ENCODE results near the gene PDGFD.
A peak's percentile ranks its signal among the peaks of the same experiment; 100 is the strongest.

PDGFD gene

DNA sequence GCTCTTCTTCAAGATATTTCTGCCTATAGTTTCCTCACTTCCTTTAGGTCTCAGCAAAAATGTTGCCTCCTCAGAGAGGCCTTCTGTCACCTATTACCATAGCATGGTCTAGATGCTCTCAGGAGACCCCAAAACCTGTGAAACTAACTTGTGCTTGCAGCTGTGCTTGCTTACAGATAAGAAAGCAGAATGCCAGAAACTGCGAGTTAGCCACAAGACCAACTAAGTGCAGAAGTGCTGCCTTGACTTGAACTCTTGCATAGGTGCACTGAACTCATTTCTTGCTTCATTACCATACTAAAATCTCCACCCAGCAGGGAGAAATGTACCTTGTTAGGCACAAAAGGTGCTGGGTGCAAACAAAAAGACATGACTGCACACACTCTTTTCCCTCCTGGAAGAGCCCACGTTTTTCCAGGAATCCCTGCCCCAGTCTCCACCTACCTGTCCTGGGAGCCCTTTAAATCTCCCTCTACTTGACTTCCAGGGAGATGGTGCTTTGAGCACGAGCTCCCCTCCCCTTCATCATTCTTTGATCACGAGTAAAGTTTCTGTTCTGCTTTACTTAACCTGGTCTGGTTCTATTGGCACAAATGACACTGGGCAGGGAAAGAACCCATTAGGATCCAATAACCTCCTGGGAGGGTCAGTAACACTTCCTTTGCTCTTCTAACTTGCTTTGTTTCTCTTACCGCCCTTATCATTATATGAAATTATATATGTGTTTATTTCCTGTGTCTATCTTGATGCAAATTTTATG is 265.2 kb downstream of the PDGFD start:
- Histone ChIP-seq H3K27ac (no peak overlapping the region), H3K9me3 (ENCODE audit: low read depth, low read length) (no peaks in the 10 kb centered on the region), H3K4me3 (no peak overlapping the region), H3K9ac (ENCODE audit: insufficient read length) (no peak overlapping the region), H3K36me3 (ENCODE audit: insufficient read depth, low read length) (no peaks in the 10 kb centered on the region)
- TF ChIP-seq FOXP2 (optimal IDR thresholded peaks at IDR 0.05; ENCODE audit: control extremely low read depth, extremely low read length, insufficient read depth), result no peak
- no peak for TF ChIP-seq EZH2 (IDR thresholded peaks at IDR 0.05)
- TF ChIP-seq POLR2AphosphoS5 (IDR thresholded peaks at IDR 0.05; ENCODE audit: borderline replicate concordance, low read depth, low read length), result no peak
- no peak for DNase-seq (ENCODE audit: low read depth, low spot score)

DNA sequence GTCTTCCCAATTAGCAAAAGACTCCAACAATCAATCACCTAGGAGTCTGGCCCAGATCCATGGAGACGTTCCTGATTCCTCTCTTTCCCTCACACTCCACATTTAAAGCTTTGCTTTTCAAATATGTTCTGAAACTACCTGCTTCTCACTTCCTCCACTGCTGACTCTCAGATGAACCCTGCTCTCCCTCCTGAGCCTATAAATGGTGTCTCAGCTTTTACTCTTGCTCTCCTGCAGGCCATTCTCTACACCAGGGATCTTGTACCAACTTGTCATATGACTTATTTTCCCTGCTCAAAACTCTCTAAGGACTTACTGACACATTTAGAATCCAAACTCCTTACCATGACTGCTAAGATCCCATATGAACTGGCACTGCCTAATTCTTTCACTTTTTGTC is 265.9 kb downstream of the PDGFD start:
- TF ChIP-seq EZH2 (IDR thresholded peaks at IDR 0.05), result no peak
- TF ChIP-seq FOXP2 (optimal IDR thresholded peaks at IDR 0.05; ENCODE audit: control extremely low read depth, extremely low read length, insufficient read depth), result no peak
- no peak for TF ChIP-seq POLR2AphosphoS5 (IDR thresholded peaks at IDR 0.05; ENCODE audit: borderline replicate concordance, low read depth, low read length)
- Histone ChIP-seq H3K9me3 (ENCODE audit: low read depth, low read length) (no peaks in the 10 kb centered on the region), H3K9ac (ENCODE audit: insufficient read length) (no peak overlapping the region), H3K36me3 (ENCODE audit: insufficient read depth, low read length) (no peaks in the 10 kb centered on the region), H3K27ac (peak overlapping the region; percentile 95), H3K4me3 (peak overlapping the region; percentile 57; the same call in 1 of the 2 replicates)
- DNase-seq (ENCODE audit: low read depth, low spot score), result no peak

DNA sequence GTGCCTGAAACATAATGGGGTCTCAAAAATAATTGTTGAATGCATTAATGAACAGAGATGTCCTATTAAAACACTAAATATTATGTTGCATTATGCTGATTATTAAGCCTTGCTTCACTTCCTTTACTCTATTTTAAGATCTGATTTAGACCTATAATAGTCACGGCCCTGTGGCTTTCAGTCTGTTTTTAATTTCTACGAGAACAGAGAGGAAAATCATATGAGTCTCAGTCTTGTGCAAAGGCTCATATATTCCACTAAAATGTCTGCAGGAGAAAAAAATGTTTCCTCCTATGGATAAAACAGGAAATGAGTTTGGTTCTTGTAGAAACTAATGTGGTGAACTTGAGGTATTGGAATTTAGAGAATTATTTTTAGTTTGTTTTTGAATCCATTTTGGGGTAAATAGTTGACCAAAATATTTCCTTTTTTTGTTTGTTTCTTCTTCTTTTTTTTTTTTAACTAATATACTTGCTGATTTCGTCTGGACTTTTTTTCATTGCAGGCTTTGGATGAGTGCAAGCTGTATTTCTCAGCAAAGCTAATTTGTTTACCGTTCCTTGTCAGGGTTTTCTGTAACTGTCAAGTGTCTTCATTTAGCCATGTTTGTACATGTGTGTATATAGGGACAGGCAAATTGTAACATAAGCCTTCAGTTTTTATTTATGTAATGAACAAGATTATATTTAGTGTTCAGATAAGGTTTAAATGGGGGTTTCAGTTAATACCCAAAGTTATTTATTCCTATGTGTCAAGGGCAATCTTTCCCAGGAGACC is 266.6 kb downstream of the PDGFD start:
- Histone ChIP-seq H3K9me3 (ENCODE audit: low read depth, low read length) (no peaks in the 10 kb centered on the region), H3K27ac (peak overlapping the region; percentile 95), H3K36me3 (ENCODE audit: insufficient read depth, low read length) (no peaks in the 10 kb centered on the region), H3K4me3 (peak overlapping the region; percentile 57), H3K9ac (ENCODE audit: insufficient read length) (peak overlapping the region; percentile 43)
- peak; percentile 85 for DNase-seq (ENCODE audit: low read depth, low spot score)
- TF ChIP-seq FOXP2 (optimal IDR thresholded peaks at IDR 0.05; ENCODE audit: control extremely low read depth, extremely low read length, insufficient read depth), result no peak
- TF ChIP-seq EZH2 (IDR thresholded peaks at IDR 0.05), result no peak
- TF ChIP-seq POLR2AphosphoS5 (IDR thresholded peaks at IDR 0.05; ENCODE audit: borderline replicate concordance, low read depth, low read length), result peak; percentile 24; the same call in 1 of the 2 replicates

DNA sequence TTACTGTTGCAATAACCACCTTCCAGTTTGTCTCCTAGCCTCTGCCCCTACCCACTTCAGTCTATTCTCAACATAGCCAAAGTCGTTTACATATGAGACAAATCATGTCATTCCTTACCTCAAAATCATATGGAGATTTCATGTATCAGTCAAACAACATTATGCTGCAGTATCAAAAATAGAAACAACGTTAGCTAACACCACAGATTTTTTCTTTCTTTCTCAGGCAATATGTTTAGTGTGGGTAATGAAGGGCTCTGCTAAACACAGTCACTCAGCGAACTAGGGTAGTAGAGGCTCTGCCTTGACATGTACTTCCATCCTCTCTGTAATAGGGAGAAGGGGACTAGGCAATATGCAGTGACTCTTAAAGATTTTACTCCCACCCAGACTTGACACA is 268.8 kb downstream of the PDGFD start:
- no peak overlapping the region for H3K27ac ChIP-seq
- no peak overlapping the region for H3K9ac ChIP-seq (ENCODE audit: insufficient read length)
- no peak overlapping the region for H3K4me3 ChIP-seq
- TF ChIP-seq EZH2 (IDR thresholded peaks at IDR 0.05) (no peak), FOXP2 (optimal IDR thresholded peaks at IDR 0.05; ENCODE audit: control extremely low read depth, extremely low read length, insufficient read depth) (no peak), POLR2AphosphoS5 (IDR thresholded peaks at IDR 0.05; ENCODE audit: borderline replicate concordance, low read depth, low read length) (no peak)
- no peak for DNase-seq (ENCODE audit: low read depth, low spot score)
- no peaks in the 10 kb centered on the region for H3K9me3 ChIP-seq (ENCODE audit: low read depth, low read length)
- H3K36me3 ChIP-seq (ENCODE audit: insufficient read depth, low read length), result no peaks in the 10 kb centered on the region

DNA sequence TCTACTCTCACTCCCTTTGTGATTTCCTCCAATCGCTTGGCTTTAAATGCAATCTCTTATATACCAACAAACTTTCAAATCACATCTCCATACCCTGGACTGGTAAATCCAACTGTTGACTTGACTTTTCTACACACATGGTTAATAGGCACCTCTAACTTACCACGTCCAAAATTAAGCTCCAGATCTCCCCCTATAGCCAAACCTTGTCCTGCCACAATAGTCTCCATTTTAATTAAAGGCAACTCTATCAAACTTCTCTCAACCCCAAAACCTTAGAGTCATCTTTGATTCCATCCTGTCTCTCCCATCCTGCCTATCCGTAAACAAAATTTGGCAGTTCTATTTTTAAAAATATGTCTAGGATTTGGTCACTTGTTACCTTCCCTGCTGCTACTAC is 269.3 kb downstream of the PDGFD start:
- Histone ChIP-seq H3K36me3 (ENCODE audit: insufficient read depth, low read length) (no peaks in the 10 kb centered on the region), H3K9ac (ENCODE audit: insufficient read length) (no peak overlapping the region), H3K4me3 (no peak overlapping the region), H3K9me3 (ENCODE audit: low read depth, low read length) (no peaks in the 10 kb centered on the region), H3K27ac (no peak overlapping the region)
- TF ChIP-seq FOXP2 (optimal IDR thresholded peaks at IDR 0.05; ENCODE audit: control extremely low read depth, extremely low read length, insufficient read depth) (no peak), EZH2 (IDR thresholded peaks at IDR 0.05) (no peak), POLR2AphosphoS5 (IDR thresholded peaks at IDR 0.05; ENCODE audit: borderline replicate concordance, low read depth, low read length) (no peak)
- DNase-seq (ENCODE audit: low read depth, low spot score), result no peak

DNA sequence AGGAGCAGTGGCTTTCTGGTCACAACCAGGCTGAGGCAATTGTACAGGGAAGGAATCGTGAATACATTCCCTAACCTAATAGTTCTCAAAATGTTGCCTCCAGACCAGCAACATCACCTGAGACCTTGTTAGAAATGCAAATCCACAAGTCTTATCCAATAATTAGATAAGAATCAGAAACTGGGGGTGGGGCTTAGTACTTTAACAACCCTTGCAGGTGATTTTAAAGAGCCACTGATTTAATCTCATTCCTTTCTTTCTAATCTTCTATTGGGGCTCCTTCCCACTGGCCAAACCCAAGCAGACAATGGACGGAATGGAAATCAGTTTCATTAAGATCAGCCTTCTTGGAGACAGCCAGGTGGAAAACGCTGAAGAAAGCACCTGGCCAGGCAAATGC is 269.9 kb downstream of the PDGFD start:
- no peak overlapping the region for H3K4me3 ChIP-seq
- no peaks in the 10 kb centered on the region for H3K36me3 ChIP-seq (ENCODE audit: insufficient read depth, low read length)
- H3K9ac ChIP-seq (ENCODE audit: insufficient read length), result no peak overlapping the region
- H3K9me3 ChIP-seq (ENCODE audit: low read depth, low read length), result no peaks in the 10 kb centered on the region
- no peak for TF ChIP-seq POLR2AphosphoS5 (IDR thresholded peaks at IDR 0.05; ENCODE audit: borderline replicate concordance, low read depth, low read length)
- no peak for TF ChIP-seq FOXP2 (optimal IDR thresholded peaks at IDR 0.05; ENCODE audit: control extremely low read depth, extremely low read length, insufficient read depth)
- TF ChIP-seq EZH2 (IDR thresholded peaks at IDR 0.05), result no peak
- DNase-seq (ENCODE audit: low read depth, low spot score), result no peak
- no peak overlapping the region for H3K27ac ChIP-seq

DNA sequence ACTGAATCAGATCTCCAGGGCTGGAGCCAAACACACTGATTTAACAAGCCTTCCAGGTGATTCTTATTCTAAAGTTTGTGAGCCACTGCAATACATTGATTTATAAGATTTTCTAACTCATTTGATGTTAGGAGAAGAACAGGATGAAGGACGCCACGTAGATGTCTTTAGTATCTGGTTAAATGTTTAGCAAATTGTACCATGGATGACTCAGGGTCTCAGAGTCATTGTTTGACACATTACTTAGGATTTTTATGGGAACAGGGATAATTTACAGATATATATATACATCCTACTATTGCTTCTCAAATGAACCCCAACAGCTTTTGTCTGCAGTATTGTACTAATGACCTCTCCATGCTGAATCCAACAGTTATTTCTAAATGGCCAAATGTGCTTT is 270.6 kb downstream of the PDGFD start:
- Histone ChIP-seq H3K9ac (ENCODE audit: insufficient read length) (no peak overlapping the region), H3K36me3 (ENCODE audit: insufficient read depth, low read length) (no peaks in the 10 kb centered on the region), H3K4me3 (no peak overlapping the region), H3K27ac (no peak overlapping the region), H3K9me3 (ENCODE audit: low read depth, low read length) (no peaks in the 10 kb centered on the region)
- DNase-seq (ENCODE audit: low read depth, low spot score), result no peak
- TF ChIP-seq FOXP2 (optimal IDR thresholded peaks at IDR 0.05; ENCODE audit: control extremely low read depth, extremely low read length, insufficient read depth) (no peak), POLR2AphosphoS5 (IDR thresholded peaks at IDR 0.05; ENCODE audit: borderline replicate concordance, low read depth, low read length) (no peak), EZH2 (IDR thresholded peaks at IDR 0.05) (no peak)

DNA sequence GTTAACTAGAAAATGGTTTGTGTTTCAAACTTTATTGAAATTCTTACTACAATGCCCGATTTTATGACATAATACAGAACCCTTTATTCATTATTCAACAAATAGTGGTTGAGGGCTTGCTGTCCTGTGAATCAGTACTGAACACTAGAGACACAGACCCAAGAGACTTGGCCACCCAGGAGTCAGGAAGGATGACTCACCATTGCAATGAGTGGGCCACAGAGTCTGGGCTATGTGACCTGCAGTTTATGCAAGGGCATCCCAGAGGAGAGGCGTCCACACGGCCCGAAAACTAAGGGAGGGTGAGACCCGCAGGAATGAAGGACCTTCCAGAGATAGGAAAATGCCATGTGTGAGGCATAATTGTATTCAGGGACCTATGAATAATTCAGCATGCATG is 271.3 kb downstream of the PDGFD start:
- no peak overlapping the region for H3K9ac ChIP-seq (ENCODE audit: insufficient read length)
- H3K27ac ChIP-seq, result no peak overlapping the region
- no peaks in the 10 kb centered on the region for H3K9me3 ChIP-seq (ENCODE audit: low read depth, low read length)
- no peaks in the 10 kb centered on the region for H3K36me3 ChIP-seq (ENCODE audit: insufficient read depth, low read length)
- H3K4me3 ChIP-seq, result no peak overlapping the region
- TF ChIP-seq FOXP2 (optimal IDR thresholded peaks at IDR 0.05; ENCODE audit: control extremely low read depth, extremely low read length, insufficient read depth), result no peak
- TF ChIP-seq POLR2AphosphoS5 (IDR thresholded peaks at IDR 0.05; ENCODE audit: borderline replicate concordance, low read depth, low read length), result no peak
- no peak for TF ChIP-seq EZH2 (IDR thresholded peaks at IDR 0.05)
- DNase-seq (ENCODE audit: low read depth, low spot score), result no peak

All from SK-N-MC (cell line).